NCI-H2196 treated with DMSO at 0.1 percent for 48 hours (cell line): ENCODE measurements around the gene HS6ST1.

Experiments used
- DNase-seq: peaks from one replicate; lab custom pipeline; 2025; ENCODE audit not compliant: unreplicated experiment; lab: John Stamatoyannopoulos, UW

The HS6ST1 gene

DNA sequence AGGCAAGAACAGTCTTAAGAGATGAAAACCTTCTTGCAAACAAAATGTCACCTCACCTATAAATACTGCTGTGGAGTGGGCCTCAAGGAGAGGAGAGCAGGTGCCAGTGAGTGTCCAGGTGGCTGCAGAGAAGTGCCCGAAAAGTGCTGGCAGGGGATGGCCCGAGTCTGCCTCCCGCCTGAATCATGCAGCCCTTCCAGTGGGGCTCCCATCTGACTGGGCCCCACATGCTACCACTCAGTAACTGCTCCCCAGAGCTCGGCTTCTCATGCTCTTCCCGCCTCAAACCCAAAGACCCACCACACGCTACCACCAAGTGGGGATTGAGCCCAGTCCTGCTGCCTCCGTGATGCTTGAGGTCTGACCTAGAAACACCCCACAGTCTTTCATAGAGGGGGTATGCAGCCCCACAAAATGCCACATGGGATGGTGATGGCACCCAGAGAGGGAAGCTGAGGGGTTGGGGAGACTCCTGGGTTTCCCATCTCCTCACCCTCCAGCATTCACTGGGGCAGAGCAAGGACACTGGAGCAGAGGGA, 7.4 kb downstream of the HS6ST1 start:
- no peak for DNase-seq

DNA sequence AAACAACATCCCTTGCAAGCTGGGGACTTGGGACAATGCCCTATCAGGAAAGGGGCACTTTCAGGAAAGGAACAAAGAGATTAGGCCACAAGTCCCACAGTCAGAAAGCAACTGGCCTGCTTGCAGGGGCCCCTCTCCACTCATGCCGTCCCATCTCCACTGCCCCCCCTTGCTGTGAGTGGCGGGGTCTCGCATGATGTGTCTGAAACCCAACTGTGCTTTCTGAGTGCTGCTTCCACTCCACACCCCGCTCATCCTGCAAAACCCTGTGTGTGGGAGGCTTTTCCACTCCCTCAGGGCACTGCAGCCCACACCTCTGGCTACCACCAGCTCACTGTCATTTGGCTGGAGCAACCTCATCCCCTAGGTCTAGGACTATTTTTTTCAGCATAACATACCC, 7.9 kb downstream of the HS6ST1 start:
- no peak for DNase-seq

DNA sequence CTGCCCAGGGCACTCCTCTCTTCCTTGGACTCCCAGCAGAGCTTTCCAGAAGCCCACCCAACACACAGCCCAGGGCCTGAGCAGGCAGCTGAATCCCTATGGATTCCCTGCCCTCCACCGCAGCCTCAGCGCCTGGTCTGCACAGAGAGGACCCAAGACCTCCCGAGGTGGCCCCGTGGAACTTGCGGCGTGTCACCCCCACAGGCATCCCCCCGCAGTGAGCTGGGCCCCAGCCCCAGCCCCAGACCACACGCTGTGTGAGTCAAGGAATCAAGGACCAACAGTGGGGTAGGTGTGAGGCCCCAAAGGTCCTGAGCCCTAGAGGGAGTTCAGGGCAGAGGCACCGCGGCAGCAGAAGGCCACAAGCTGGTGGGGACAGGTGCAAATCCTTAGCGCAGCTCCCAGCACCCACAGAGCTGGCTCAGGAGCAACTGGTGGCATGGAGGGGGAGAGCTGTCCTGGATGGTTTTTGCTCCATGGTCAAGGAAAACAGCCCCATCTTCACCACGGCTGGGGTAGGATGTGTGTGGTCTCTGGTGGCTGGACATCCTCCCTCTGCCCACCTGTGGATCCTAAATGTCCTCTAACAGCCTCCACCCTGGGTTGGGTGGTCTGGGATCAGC, 8.5 kb downstream of the HS6ST1 start:
- DNase-seq = no peak

DNA sequence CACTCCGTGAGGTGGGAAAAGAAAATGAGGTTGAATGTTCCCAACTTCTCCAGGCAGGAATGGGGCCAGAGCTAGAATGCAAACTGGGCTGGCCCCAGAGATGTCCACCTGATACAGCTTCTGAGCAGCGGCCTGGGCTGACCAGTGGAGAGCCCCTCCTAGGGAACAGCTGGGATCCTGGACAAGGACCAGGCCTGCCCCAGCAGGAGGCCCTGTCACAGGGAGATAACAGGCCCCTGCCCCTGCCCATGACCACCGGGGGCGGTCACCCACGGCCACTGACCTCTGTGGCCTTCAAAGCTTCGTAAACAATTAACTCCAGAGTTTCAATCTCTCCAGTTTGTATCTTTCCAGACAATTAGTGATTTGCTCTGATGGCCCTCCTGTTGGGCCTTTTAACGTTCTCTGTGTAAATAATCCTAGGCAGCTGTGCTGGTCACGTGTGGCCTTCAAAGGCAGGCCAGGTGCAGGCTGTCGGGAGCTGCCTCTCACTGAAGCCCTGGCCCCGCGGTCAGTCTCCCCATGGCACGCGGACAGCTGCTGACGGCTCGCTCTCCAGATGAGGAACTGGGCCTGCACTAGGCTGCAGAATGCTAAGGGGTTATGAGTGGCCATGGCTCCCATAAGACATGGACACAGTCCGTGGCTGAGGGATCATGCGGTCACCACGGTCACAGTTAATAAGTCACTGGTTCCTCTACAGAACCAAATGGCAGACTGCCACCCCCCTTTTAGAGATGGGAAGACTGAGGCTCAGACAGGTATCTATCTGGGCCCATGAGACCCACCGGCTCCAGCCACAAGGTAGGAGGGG, 9.2 kb downstream of the HS6ST1 start:
- peak; percentile 83 for DNase-seq

DNA sequence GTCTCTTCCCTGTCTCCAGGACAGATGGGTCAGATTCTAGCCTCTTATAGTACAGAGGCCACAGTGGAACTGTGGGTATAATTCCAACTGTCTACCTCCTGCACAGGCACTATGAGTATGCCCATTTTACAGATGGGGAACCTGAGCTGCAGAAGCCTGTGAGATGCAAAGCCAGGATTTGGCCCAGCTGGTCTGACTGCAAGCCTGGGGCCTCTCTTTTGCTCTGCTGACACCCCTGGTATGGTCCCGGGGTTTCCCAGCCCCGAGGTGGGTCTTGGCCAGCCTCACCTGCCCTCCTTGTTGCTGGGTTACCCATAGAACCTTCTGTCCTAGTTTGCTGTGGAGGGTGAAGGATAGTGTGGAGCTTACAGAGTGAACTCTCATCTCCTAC, 9.8 kb downstream of the HS6ST1 start:
- no peak for DNase-seq

DNA sequence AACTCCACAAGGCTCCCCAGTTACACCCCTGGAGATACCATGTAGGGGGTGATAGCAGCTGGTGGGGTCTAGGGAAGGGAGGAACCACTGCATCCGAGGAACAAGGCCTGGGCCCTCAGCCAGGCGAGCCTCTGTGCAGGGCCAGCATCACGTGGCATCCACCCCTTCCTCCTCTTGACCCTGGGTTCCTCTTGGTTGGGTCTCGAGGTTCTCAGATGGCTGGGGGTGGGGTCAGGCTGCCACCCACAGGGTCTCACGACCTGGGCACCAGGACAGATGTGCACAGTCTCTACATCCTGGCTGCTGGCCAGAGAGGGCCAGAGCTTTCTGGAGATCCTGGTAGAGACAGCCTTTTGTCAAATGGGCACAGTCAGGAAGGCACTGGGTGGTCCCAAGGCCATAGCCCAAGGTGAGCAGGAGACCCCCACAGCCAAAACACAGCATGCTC, 10.4 kb downstream of the HS6ST1 start:
- no peak for DNase-seq

DNA sequence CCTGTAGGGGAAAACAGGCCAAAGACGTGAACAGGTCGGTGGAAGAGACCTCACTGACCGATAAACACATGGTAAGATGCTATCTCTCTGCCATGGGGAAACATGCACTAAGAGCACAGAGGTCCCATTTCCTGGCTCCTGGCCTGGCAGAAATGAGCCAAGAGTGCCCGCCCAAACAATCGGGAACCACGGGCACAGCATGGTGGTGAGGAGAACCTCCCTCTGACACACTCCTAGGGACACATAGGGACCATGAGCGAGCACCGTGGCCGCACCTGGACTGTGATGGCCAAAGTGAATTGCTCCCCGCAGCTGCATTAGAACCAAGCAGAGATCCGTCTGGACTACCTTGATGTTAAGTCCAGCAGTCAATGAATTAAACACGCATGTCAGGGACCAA, 11.1 kb downstream of the HS6ST1 start:
- DNase-seq = no peak

DNA sequence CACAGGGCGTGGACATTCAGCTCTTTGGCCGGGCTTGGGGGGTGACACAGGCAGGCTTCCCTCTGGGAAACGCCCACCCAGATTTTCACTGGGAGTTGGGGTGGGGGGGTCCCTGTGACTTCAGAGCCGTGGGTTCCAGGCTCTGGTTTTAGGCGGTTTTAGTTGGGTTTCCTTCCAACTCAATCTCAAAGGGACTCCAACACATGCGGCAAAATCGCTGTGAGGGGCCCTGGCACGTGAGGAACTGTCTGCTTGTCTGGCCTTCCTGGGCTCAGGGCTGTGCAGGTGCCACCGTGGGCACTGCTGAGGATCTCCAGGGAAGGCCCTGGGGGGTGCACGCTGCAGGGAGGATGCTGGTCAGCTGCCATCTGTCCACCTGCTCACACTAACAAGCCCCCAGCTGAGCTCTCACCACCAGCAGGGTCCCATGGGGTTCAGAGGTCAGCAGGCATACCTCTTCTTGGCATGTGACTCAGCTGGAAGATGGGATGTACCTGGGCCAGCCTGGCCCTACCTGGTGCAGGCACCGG, 11.7 kb downstream of the HS6ST1 start:
- no peak for DNase-seq

DNA sequence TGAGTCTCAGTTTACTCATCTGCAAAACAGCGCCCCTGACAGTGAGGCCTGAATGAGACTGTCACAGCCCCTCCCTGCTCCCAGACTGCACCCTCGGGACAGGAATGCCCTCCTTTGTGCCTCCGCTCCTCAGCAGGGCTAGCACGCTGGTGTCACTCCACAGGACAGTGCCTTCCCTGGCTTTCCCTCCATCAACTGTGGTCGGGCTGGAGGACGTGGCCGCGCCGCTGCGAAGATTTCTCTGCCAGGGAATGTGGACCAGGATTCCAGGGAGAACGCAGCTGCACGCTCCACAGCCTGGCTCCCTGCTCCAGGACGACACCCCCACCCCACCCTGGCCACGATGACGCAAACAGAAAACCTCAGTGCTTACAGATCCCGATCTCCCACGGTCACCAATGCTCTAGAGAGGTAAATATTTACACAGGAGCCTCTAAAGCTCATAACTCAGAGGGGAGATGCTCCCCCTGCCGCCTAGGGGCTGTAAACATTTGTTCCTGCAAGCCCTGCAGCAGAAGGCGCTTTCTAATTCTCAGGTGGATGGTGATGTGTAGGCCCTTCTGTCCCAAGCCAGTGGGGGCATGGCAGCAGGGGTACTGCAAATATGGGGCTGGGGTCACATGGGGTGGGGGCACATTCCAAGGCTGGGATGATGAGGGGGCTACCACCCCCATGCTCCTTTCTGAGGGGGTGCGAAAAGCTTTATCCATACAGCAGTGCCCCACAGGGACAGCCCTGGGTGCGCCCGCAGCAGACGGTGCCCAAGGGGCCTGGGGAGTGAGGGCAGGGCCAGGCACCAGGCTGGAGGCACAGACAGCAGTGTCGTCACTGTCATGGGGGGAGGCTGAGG, 12.4 kb downstream of the HS6ST1 start:
- DNase-seq = no peak

DNA sequence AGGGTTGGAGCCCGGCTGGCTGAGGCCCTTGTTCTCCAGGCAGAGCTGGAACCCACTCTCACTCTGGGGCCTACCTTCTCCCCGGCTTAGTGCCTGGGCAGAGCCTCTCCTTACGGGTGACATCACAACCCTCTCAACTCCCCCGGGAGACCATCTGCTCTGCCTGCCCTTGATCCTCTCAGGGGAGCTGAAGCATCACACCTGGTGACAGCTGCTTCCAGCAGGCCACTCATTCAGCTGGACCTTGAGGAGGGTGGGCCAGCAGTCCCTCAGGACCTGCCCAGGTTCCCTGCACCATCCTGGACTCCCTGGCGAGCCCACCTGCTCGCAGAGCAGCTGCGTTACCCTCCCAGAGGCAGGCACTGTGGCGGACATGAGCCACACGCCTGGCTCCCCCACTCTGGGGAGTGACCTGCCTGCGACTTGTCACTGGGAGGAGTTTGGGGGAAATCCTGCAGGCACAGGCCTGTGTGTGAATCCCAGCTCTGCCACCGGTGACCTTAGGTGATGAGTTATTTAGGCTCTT, 13.1 kb downstream of the HS6ST1 start:
- peak; percentile 29 for DNase-seq

DNA sequence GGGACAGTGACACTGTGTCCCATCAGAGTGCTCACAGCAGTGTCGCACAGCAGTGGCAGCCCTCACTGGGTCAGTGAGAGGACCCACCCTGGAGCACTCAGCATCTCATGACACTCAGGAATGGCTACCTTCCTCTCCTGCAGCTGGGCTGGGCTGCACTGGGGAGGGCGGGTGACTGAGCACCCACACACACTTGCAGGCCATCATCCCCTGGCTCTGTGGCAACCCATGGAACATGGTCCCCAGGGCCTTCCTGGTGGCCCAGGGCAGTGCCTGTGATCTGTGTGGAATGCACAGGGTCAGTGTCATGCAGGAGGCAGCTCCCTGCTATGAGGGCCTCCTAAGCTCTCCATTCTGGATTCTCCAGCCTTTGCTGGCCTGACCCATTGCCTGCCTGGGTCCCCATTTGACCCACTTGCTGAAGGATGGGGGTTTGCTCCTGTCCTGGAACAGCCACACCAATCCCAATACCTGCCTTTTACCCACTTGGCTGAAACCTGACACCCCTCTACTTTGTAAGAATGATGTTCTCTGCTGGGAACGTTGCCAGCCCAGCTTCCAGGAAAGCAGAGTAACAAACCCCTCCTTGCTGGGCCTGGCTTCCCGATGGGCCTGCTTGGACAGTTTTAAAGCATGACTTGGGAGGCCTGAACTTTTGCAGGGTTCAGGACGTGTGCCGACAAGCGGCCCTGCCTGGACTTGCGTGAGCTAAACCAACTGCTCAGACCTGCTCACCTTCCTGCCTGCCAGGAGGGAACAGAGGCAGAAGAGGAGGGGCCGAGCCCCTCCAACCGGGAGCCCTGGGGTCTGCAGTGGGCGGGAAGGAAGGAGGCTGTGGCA, 13.7 kb downstream of the HS6ST1 start:
- peak; percentile 22 for DNase-seq

DNA sequence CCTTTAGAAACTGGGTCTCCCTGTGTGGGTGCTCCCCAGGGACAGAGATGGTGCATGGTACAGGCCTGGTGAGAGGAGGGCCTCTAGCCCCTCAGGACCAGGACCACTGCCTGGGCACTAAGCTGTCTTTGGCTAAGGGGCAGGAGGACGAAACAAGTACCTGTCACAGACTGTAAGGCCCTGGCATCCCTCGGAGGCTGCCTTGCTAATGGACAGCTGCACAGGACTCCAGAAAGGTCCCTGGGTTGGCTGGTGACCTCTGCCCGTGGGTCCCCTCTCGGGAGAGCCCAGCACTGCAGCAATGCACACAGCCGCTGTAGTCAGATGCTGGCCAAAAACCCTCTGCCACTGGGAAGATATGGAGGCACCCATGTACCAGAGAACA, 14.3 kb downstream of the HS6ST1 start:
- no peak for DNase-seq

DNA sequence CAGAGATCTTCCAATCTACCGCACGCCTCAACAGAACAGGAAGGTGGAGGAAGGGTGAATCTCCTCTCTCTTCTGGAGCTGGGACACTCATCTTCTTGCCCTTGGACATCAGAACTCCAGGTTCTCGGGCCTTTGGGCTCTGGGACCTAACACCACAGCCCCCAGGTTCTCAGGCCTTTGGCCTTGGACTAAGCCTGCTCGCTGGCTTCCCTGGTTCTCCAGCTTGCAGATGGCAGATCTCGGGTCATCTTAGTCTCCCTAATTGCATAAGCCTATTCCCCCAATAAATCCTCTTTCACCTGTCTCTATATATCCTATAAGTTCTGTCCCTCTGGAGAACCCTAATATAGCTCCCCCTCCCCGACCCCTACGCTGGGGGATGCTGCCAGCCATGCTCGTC, 14.8 kb downstream of the HS6ST1 start:
- no peak for DNase-seq

DNA sequence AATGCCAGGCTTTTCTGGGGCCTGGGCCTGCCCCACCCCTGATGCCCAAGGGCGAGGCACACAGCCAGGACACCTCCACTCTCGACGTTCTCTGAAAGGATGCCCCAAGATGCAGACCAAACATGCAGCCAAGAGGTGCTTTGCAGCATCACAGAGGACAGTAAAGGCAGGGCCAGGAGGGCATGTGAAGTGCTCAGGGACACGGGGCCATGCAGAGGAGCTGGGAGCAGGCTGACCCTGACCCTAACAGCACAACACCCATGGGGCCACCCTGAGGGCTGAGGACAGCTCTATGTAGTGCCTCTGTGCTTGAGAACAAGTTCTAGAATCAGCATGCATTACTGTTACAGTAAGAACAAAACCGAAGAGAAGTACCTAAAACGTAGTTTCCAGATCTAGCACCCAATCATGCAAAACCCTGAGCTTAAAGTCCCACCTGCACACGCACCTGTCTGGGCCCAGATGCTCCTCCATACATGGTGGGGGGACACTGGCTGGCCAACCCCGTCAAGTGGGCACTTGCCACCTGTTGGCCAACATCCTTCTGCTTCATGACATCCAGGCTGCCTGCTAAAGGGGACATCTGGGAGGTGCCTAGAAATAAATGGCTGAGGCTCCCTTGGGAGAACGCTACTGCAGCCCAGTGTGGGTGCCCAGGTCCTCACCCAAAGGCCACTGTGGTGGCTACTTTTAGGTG, 15.4 kb downstream of the HS6ST1 start:
- no peak for DNase-seq

DNA sequence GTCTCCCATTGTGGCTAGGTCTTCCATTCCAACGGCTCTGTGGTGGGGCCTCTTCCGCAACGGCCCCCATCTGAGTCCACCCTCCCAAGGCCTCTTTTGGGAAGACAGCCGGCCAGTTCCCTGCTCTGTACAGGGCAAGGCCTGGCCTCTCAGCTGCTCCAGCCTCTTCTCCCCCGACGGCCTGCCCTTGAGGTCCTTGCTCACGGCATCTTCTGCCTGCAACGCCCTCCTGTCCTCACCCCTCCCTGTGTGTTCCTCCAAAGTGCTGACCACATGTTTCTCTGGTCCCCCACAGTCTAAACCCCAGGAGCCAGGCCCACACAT, 16.0 kb downstream of the HS6ST1 start:
- DNase-seq = no peak

DNA sequence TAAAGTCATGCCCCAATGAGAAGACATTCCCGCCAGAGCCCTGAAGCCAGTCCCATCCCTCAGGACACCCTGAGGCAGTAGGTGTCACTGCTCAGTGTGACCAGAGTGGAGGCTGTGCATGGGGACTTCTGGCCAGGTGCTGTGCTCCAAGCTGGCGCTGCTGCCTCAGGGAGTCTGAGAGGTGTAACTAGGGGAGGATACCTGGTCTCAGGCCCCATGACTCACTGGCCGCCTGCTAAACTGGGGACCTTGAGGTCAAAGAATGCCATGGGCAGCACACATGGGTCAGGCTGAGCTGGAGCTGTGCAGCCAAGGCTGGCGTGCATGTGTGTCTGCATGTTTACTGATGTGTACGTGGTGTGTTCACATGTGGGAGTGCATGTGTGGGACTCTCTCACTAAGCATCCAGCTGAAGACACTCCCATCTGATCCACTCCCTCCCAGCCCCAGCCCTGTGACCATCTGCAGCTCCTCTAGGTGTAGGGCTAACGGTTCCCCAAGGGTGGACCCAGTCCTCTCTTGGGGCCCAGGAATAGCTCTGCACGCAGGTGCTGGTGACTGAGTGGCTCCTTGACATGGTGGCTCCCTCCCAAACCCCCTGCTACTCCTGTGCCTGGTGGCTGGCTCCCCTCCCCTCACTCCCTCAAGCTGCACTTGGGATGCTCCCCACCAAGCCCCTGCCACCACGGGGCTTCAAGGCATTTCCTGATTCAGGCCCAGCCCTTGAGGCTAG, 16.5 kb downstream of the HS6ST1 start:
- DNase-seq = no peak

DNA sequence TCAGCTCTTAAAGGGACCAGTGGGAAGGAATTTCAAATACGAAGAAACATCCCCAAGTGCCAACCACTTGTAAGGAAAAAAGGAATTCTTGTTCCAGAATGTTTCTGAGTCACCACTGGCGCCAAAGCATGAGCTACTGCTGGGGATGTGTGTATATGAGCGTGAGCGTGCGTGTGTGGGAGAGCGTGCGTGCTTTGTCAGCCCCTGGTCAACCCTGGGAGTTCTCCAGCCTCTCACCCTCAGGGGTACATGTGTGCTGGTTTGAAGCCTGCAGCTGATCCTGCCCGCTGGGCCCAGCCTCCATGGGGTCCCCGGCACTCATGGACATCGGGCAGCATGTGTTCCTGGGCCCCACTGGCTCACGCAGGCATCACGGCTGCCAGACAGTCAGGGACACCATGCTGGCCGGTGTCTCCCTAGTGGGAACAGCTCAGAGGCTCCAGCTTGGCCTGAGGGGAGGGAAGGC, 17.1 kb downstream of the HS6ST1 start:
- no peak for DNase-seq

DNA sequence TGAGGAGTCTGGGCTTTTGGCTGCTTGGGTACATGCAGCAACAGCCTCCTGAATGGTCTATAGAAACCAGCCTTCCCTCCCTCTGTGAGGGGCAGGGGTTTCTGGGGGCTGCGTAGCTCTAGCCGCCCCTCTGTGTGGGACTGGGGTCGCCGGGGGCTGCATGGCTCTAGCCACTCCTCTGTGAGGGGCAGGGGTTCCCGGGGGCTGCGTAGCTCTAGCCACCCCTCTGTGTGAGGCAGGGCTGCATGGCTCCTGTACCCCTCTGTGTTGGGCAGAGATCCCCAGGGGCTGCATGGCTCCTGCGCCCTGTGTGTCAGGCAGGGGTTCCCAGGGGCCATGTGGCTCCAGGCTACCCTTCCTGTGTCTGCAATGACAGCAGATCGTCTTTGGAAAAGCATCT, 17.6 kb downstream of the HS6ST1 start:
- no peak for DNase-seq
